Measurements from ENCODE around the gene DPEP3. TPM values are rescaled to one million over a fixed set of nuclear protein-coding genes. Genes with fewer than 3 reads are reported as not detected.
"Not testable (repeated sequence)": the region's sequence is repeated elsewhere in the genome, so short reads cannot be mapped to it uniquely, and the experiment has no call there.

Gene DPEP3
- total RNA-seq, 4 donors from 2014 or later, result 0.17 TPM; not detected in 3

GRCh38 chr16:67977469-67978227, 2.7 kb downstream of the DPEP3 start:
- TF ChIP-seq EP300 (IDR thresholded peaks at IDR 0.05) (no peak), POLR2A (IDR thresholded peaks at IDR 0.05; ENCODE audit: low read depth) (no peak), POLR2AphosphoS5 (IDR thresholded peaks at IDR 0.05) (no peak), CTCF (IDR thresholded peaks at IDR 0.05) (no peak)
- no peak for DNase-seq (ENCODE audit: extremely low spot score)
- Histone ChIP-seq H3K27ac (replicated peaks in 1 of 4) (no peak overlapping the region), H3K27me3 (peaks cover 0 to 25% (median 4%) of the 10 kb centered on the region in 4 donors), H3K4me3 (no peak overlapping the region), H3K36me3 (no peaks in the 10 kb centered on the region), H3K4me1 (peaks cover 0 to 5% (median 0%) of the 10 kb centered on the region in 4 donors), H3K9me3 (no peaks in the 10 kb centered on the region)
- 83% methylated on average over 8 of the region's 9 CpGs for WGBS
- intact Hi-C loops (cut with DNase I), result no loop called here

GRCh38 chr16:67977005-67977404, 3.3 kb downstream of the DPEP3 start:
- WGBS, result 80% methylated on average over 3 of the region's 5 CpGs
- Histone ChIP-seq H3K4me3 (no peak overlapping the region), H3K9me3 (no peaks in the 10 kb centered on the region), H3K27me3 (peaks cover 0 to 21% (median 4%) of the 10 kb centered on the region in 4 donors), H3K4me1 (peaks cover 0 to 5% (median 0%) of the 10 kb centered on the region in 4 donors), H3K27ac (replicated peaks in 1 of 4) (no peak overlapping the region), H3K36me3 (no peaks in the 10 kb centered on the region)
- no peak for TF ChIP-seq POLR2A (IDR thresholded peaks at IDR 0.05; ENCODE audit: low read depth)
- no peak for TF ChIP-seq CTCF (IDR thresholded peaks at IDR 0.05)
- no peak for TF ChIP-seq POLR2AphosphoS5 (IDR thresholded peaks at IDR 0.05)
- intact Hi-C loops (cut with DNase I), result no loop called here
- DNase-seq (ENCODE audit: extremely low spot score), result no peak

GRCh38 chr16:67976205-67976604, 4.1 kb downstream of the DPEP3 start:
- Histone ChIP-seq H3K9me3 (no peaks in the 10 kb centered on the region), H3K4me3 (no peak overlapping the region), H3K36me3 (no peaks in the 10 kb centered on the region), H3K27me3 (peaks cover 0 to 19% (median 4%) of the 10 kb centered on the region in 4 donors), H3K4me1 (peaks cover 0 to 5% (median 0%) of the 10 kb centered on the region in 4 donors), H3K27ac (replicated peaks in 1 of 4) (no peak overlapping the region)
- no peak for DNase-seq (ENCODE audit: extremely low spot score)
- WGBS, result 100% methylated on average over 1 of the region's 2 CpGs
- intact Hi-C loops (cut with DNase I), result no loop called here
- TF ChIP-seq POLR2A (IDR thresholded peaks at IDR 0.05; ENCODE audit: low read depth), result no peak

GRCh38 chr16:67975321-67976105, 4.8 kb downstream of the DPEP3 start:
- Histone ChIP-seq H3K27me3 (peaks cover 0 to 14% (median 3%) of the 10 kb centered on the region in 4 donors), H3K9me3 (no peaks in the 10 kb centered on the region), H3K4me1 (peaks cover 0 to 5% (median 0%) of the 10 kb centered on the region in 4 donors), H3K4me3 (no peak overlapping the region), H3K36me3 (no peaks in the 10 kb centered on the region), H3K27ac (replicated peaks in 1 of 4) (no peak overlapping the region)
- no peak for TF ChIP-seq CTCF (IDR thresholded peaks at IDR 0.05)
- no peak for TF ChIP-seq EP300 (IDR thresholded peaks at IDR 0.05)
- TF ChIP-seq POLR2AphosphoS5 (IDR thresholded peaks at IDR 0.05), result no peak
- TF ChIP-seq POLR2A (IDR thresholded peaks at IDR 0.05; ENCODE audit: low read depth), result no peak
- WGBS, result 88% methylated on average over 12 of the region's 14 CpGs
- intact Hi-C loops (cut with DNase I), result no loop called here
- DNase-seq (ENCODE audit: extremely low spot score), result no peak

- 93% methylated on average over 7 of the region's 7 CpGs for WGBS
- H3K4me3 ChIP-seq; H3K27me3 ChIP-seq; H3K36me3 ChIP-seq; intact Hi-C loops (cut with DNase I); H3K9me3 ChIP-seq; DNase-seq (ENCODE audit: extremely low spot score); H3K27ac ChIP-seq (replicated peaks in 1 of 4): not testable (repeated sequence)
- peaks cover 0 to 17% (median 12%) of the 10 kb centered on the region in 4 donors for H3K4me1 ChIP-seq
Measured at GRCh38 chr16:67972285-67972684, 8.0 kb downstream of the DPEP3 start.

All from esophagus muscularis mucosa (tissue), 4 donors.